ENCODE data around the gene JCHAIN.

DNA sequence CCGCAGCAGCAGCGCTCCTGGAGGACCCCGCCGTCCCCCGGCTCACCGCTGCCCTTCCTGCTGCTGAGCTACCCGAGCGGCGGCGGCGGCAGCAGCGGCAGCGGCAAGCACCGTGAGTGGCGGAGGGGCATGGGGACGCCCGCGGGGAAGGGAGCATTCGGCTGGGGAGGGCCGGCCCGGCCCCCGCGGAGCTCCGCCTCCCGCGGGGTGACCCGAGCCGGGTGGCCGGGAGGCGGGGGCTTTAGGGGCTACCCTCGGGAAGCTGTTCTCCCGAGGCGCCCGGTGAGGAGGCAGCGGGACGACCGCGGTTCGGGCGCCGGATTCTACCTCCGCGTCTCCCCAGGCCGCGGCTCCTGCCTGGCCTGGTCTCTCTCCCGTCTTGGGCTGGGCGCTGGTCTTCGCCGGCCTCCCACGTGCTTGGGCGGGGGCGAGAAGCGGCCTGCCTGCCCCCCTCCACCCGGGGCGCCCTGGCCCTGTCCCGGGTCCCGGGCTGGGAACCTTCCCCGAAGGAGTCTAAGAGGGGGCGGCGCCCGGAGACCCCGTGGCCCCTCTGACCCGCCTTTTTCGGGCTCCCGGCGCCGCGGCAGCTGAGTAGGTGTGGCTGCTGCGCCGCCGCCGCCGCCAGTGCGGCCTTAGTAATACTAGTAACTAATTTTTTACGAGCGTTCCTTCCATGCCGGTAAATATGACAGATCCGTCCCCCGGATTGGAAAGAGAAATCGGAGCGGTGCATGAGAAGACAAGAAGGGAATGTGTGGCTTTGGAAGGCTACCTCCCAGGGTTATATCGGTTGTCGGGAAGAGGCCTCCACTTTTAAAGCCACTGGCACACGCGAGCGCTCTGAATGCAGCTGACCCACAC is 39.1 kb upstream of the JCHAIN start:
- TF ChIP-seq, protein P1, sequence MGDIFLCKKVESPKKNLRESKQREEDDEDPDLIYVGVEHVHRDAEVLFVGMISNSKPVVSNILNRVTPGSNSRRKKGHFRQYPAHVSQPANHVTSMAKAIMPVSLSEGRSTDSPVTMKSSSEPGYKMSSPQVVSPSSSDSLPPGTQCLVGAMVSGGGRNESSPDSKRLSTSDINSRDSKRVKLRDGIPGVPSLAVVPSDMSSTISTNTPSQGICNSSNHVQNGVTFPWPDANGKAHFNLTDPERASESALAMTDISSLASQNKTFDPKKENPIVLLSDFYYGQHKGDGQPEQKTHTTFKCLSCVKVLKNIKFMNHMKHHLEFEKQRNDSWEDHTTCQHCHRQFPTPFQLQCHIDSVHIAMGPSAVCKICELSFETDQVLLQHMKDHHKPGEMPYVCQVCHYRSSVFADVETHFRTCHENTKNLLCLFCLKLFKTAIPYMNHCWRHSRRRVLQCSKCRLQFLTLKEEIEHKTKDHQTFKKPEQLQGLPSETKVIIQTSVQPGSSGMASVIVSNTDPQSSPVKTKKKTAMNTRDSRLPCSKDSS (IDR thresholded peaks at IDR 0.05; ENCODE audit: low read depth, partially characterized antibody): no peak
- TF ChIP-seq, protein P2, sequence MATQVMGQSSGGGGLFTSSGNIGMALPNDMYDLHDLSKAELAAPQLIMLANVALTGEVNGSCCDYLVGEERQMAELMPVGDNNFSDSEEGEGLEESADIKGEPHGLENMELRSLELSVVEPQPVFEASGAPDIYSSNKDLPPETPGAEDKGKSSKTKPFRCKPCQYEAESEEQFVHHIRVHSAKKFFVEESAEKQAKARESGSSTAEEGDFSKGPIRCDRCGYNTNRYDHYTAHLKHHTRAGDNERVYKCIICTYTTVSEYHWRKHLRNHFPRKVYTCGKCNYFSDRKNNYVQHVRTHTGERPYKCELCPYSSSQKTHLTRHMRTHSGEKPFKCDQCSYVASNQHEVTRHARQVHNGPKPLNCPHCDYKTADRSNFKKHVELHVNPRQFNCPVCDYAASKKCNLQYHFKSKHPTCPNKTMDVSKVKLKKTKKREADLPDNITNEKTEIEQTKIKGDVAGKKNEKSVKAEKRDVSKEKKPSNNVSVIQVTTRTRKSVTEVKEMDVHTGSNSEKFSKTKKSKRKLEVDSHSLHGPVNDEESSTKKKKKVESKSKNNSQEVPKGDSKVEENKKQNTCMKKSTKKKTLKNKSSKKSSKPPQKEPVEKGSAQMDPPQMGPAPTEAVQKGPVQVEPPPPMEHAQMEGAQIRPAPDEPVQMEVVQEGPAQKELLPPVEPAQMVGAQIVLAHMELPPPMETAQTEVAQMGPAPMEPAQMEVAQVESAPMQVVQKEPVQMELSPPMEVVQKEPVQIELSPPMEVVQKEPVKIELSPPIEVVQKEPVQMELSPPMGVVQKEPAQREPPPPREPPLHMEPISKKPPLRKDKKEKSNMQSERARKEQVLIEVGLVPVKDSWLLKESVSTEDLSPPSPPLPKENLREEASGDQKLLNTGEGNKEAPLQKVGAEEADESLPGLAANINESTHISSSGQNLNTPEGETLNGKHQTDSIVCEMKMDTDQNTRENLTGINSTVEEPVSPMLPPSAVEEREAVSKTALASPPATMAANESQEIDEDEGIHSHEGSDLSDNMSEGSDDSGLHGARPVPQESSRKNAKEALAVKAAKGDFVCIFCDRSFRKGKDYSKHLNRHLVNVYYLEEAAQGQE (IDR thresholded peaks at IDR 0.05; ENCODE audit: borderline replicate concordance): peak; percentile 22; the same call in 1 of the 2 replicates
- TF ChIP-seq, protein P2 (CRISPR knock-in tag; IDR thresholded peaks at IDR 0.05; ENCODE audit: low read depth): no peak
- TF ChIP-seq, protein P3, sequence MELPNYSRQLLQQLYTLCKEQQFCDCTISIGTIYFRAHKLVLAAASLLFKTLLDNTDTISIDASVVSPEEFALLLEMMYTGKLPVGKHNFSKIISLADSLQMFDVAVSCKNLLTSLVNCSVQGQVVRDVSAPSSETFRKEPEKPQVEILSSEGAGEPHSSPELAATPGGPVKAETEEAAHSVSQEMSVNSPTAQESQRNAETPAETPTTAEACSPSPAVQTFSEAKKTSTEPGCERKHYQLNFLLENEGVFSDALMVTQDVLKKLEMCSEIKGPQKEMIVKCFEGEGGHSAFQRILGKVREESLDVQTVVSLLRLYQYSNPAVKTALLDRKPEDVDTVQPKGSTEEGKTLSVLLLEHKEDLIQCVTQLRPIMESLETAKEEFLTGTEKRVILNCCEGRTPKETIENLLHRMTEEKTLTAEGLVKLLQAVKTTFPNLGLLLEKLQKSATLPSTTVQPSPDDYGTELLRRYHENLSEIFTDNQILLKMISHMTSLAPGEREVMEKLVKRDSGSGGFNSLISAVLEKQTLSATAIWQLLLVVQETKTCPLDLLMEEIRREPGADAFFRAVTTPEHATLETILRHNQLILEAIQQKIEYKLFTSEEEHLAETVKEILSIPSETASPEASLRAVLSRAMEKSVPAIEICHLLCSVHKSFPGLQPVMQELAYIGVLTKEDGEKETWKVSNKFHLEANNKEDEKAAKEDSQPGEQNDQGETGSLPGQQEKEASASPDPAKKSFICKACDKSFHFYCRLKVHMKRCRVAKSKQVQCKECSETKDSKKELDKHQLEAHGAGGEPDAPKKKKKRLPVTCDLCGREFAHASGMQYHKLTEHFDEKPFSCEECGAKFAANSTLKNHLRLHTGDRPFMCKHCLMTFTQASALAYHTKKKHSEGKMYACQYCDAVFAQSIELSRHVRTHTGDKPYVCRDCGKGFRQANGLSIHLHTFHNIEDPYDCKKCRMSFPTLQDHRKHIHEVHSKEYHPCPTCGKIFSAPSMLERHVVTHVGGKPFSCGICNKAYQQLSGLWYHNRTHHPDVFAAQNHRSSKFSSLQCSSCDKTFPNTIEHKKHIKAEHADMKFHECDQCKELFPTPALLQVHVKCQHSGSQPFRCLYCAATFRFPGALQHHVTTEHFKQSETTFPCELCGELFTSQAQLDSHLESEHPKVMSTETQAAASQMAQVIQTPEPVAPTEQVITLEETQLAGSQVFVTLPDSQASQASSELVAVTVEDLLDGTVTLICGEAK (IDR thresholded peaks at IDR 0.05): no peak
- TF ChIP-seq, protein P3 (CRISPR knock-in tag; IDR thresholded peaks at IDR 0.05): peak; percentile 37; the same call in 1 of the 2 replicates
- TF ChIP-seq HNRNPH1 (optimal IDR thresholded peaks at IDR 0.05; ENCODE audit: low read depth, low read length): no peak
- TF ChIP-seq BDP1 (IDR thresholded peaks at IDR 0.05; ENCODE audit: insufficient read depth, insufficient read length): no peak
- TF ChIP-seq HDAC8 (tag; IDR thresholded peaks at IDR 0.05): no peak
- TF ChIP-seq CEBPB (tag; IDR thresholded peaks at IDR 0.05): no peak
